DND-41 (cell line): Measurements from ENCODE around the gene DBNL.

Experiments
- ATAC-seq: fragments of 200-7000 bp; cut with Tn5 transposase; 3 replicates; pipeline ENCODE4 v1.9.1; 2021; ENCODE audit warnings: low read depth; ENCODE audit not compliant: insufficient read depth
- DNase-seq: peaks from one replicate; pipeline ENCODE4 v3.0.0-alpha.2; 2020
- H2AFZ ChIP-seq: 2 replicates; pipeline ENCODE4 v1.6.0; 2012; ENCODE audit warnings: low read depth, low read length
- H3K27ac ChIP-seq: 2 replicates; pipeline ENCODE4 v1.5.1; 2012; ENCODE audit warnings: low read length, inconsistent platforms
- H3K27me3 ChIP-seq: fragments of 200-600 bp; sonication (generic); 2 replicates; pipeline ENCODE4 v1.6.0; 2012; ENCODE audit warnings: low read length, mild to moderate bottlenecking, inconsistent platforms; ENCODE audit not compliant: insufficient read depth, poor library complexity
- H3K36me3 ChIP-seq: 2 replicates; pipeline ENCODE4 v1.5.1; 2012; ENCODE audit warnings: low read length, inconsistent platforms; ENCODE audit not compliant: insufficient read depth
- H3K4me1 ChIP-seq: 2 replicates; pipeline ENCODE4 v1.5.1; 2012; ENCODE audit warnings: mild to moderate bottlenecking, low read length; ENCODE audit not compliant: insufficient read depth
- H3K4me2 ChIP-seq: 2 replicates; pipeline ENCODE4 v1.6.0; 2012; ENCODE audit warnings: mild to moderate bottlenecking, moderate library complexity, low read length, inconsistent platforms; ENCODE audit not compliant: insufficient read depth
- H3K4me3 ChIP-seq, 2 experiments: fragments of 200-600 bp in 1 of 2; shearing (Covaris generic) in 1 of 2; 2 replicates each; pipeline ENCODE4 v1.5.1; 2012 to 2016; ENCODE audit warnings: inconsistent platforms in 2 of 2, low read length in 2 of 2, mild to moderate bottlenecking in 2 of 2, low read depth in 1 of 2, moderate library complexity in 1 of 2
- H3K79me2 ChIP-seq: 2 replicates; pipeline ENCODE4 v1.6.0; 2012; ENCODE audit warnings: low read length, inconsistent platforms; ENCODE audit not compliant: insufficient read depth
- H3K9ac ChIP-seq: 2 replicates; pipeline ENCODE4 v1.6.0; 2012; ENCODE audit warnings: low read depth, mild to moderate bottlenecking, inconsistent platforms, low read length, moderate library complexity
- H3K9me3 ChIP-seq: 2 replicates; pipeline ENCODE4 v1.5.1; 2012; ENCODE audit warnings: low read length, moderate library complexity, mild to moderate bottlenecking, inconsistent platforms; ENCODE audit not compliant: insufficient read depth, severe bottlenecking
- H4K20me1 ChIP-seq: 2 replicates; pipeline ENCODE4 v1.6.0; 2012; ENCODE audit warnings: low read length; ENCODE audit not compliant: insufficient read depth
- CTCF ChIP-seq: IDR thresholded peaks from 2 replicates; pipeline ENCODE4 v1.5.1; 2012; ENCODE audit warnings: borderline replicate concordance, low read length, moderate library complexity, mild to moderate bottlenecking; ENCODE audit not compliant: poor library complexity, severe bottlenecking; ENCODE audit errors: extremely low read depth
- EZH2 ChIP-seq: IDR thresholded peaks from 3 replicates; pipeline ENCODE4 v1.6.1; 2012; ENCODE audit warnings: borderline replicate concordance, low read depth, mild to moderate bottlenecking, moderate library complexity, low read length, inconsistent platforms; ENCODE audit not compliant: severe bottlenecking

The DBNL gene

GRCh38 chr7:44100458-44101302, 56.2 kb downstream of the DBNL start:
- Histone ChIP-seq H2AFZ (no peak overlapping the region), H3K4me3 (no peak overlapping the region), H3K27ac (peak overlapping the region; percentile 91), H3K4me2 (no peak overlapping the region), H3K9me3 (no peaks in the 10 kb centered on the region), H4K20me1 (peaks cover 12% of the 10 kb centered on the region), H3K36me3 (peaks cover 14% of the 10 kb centered on the region), H3K79me2 (peaks cover 27% of the 10 kb centered on the region), H3K4me1 (peaks cover 91% of the 10 kb centered on the region), H3K9ac (peak overlapping the region; percentile 31), H3K27me3 (no peaks in the 10 kb centered on the region)
- ATAC-seq (no peak), DNase-seq (peak; percentile 53)
- TF ChIP-seq EZH2 (no peak), CTCF (no peak)

- H3K79me2 ChIP-seq, result peaks cover 35% of the 10 kb centered on the region
- H3K27me3 ChIP-seq, result no peaks in the 10 kb centered on the region
- H4K20me1 ChIP-seq, result peaks cover 20% of the 10 kb centered on the region
- peaks cover 91% of the 10 kb centered on the region for H3K4me1 ChIP-seq
- peaks cover 21% of the 10 kb centered on the region for H3K36me3 ChIP-seq
- H3K4me2 ChIP-seq, result no peak overlapping the region
- no peak for ATAC-seq
- peak overlapping the region; percentile 91 for H3K27ac ChIP-seq
- DNase-seq, result no peak
- peak overlapping the region; percentile 31 for H3K9ac ChIP-seq
- H3K4me3 ChIP-seq, result no peak overlapping the region
- H2AFZ ChIP-seq, result no peak overlapping the region
- H3K9me3 ChIP-seq, result no peaks in the 10 kb centered on the region
- TF ChIP-seq CTCF, result no peak
- no peak for TF ChIP-seq EZH2
These were observed 56.9 kb downstream of the DBNL start for GRCh38 chr7:44101303-44101965.

DNA sequence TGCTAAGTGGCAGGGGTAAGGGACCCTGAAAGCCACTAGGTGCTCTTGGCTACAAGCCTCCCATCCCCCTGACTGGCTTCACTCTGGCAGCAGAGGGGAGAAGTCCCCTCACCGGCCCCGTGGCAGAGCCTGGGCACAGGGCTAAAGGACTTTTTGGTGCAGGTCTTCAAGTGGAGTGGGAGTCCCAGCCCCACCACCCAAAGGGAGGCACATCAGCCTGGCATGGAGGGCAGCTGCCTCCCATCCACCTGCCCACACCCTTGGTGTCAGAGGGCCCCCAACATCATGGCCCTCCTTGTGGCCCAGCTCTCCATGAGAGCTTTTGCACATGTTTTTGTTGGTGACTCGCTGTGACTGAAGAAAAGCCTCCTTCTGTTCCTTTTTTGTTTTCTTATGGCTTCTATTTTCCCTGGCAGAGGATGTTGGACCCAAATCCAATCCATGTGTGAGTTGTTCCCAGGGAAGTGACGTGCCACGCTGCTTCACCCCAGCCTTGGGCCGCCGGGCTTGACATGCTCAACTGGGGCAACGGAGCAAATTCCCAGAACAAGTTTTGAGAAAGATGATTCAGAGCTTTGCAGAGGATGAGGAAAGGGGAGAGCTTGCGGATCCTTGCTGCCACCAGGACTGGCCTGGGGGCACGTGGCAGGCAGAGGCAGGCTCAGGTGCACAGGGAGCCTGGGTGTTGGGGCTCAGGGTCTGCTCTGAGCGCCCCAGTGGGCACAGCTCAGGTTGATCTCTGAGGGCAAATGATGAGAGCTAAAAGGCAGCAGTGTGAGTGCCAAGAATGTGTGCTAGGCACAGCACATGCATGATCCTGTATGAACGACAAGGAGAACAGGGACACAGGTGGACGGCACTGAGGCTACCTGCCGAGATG, 57.7 kb downstream of the DBNL start:
- no peaks in the 10 kb centered on the region for H3K27me3 ChIP-seq
- H3K9ac ChIP-seq, result peak overlapping the region; percentile 94
- no peak overlapping the region for H2AFZ ChIP-seq
- peaks cover 29% of the 10 kb centered on the region for H3K36me3 ChIP-seq
- H3K4me1 ChIP-seq, result peaks cover 91% of the 10 kb centered on the region
- H4K20me1 ChIP-seq, result peaks cover 28% of the 10 kb centered on the region
- no peak for DNase-seq
- H3K4me2 ChIP-seq, result peak overlapping the region; percentile 98; the same call in 1 of the 2 replicates
- no peaks in the 10 kb centered on the region for H3K9me3 ChIP-seq
- ATAC-seq, result no peak
- peaks cover 42% of the 10 kb centered on the region for H3K79me2 ChIP-seq
- peak overlapping the region; percentile 91 for H3K27ac ChIP-seq
- TF ChIP-seq CTCF, result no peak
- TF ChIP-seq EZH2, result no peak
- no peak overlapping the region for H3K4me3 ChIP-seq
